ENCODE results near the gene SMYD3.

GRCh38 chr1:246220495-246221065 lies 286.5 kb downstream of the SMYD3 start:
- TF ChIP-seq POLR2AphosphoS5 (IDR thresholded peaks at IDR 0.05; ENCODE audit: low read depth, low read length) (no peak), SIN3A (IDR thresholded peaks at IDR 0.05; ENCODE audit: borderline replicate concordance, insufficient read depth, low read length) (no peak)
- TF ChIP-seq, protein P1, sequence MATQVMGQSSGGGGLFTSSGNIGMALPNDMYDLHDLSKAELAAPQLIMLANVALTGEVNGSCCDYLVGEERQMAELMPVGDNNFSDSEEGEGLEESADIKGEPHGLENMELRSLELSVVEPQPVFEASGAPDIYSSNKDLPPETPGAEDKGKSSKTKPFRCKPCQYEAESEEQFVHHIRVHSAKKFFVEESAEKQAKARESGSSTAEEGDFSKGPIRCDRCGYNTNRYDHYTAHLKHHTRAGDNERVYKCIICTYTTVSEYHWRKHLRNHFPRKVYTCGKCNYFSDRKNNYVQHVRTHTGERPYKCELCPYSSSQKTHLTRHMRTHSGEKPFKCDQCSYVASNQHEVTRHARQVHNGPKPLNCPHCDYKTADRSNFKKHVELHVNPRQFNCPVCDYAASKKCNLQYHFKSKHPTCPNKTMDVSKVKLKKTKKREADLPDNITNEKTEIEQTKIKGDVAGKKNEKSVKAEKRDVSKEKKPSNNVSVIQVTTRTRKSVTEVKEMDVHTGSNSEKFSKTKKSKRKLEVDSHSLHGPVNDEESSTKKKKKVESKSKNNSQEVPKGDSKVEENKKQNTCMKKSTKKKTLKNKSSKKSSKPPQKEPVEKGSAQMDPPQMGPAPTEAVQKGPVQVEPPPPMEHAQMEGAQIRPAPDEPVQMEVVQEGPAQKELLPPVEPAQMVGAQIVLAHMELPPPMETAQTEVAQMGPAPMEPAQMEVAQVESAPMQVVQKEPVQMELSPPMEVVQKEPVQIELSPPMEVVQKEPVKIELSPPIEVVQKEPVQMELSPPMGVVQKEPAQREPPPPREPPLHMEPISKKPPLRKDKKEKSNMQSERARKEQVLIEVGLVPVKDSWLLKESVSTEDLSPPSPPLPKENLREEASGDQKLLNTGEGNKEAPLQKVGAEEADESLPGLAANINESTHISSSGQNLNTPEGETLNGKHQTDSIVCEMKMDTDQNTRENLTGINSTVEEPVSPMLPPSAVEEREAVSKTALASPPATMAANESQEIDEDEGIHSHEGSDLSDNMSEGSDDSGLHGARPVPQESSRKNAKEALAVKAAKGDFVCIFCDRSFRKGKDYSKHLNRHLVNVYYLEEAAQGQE (IDR thresholded peaks at IDR 0.05; ENCODE audit: insufficient read depth in 1 of 2, low read depth in 2 of 2, low read length in 2 of 2) = no peak
